ENCODE data around the gene GRIA2. TPM values are rescaled to one million over a fixed set of nuclear protein-coding genes. Genes with fewer than 3 reads are reported as not detected.

The GRIA2 gene
- total RNA-seq, 2 experiments from 2014 or later = not detected

DNA sequence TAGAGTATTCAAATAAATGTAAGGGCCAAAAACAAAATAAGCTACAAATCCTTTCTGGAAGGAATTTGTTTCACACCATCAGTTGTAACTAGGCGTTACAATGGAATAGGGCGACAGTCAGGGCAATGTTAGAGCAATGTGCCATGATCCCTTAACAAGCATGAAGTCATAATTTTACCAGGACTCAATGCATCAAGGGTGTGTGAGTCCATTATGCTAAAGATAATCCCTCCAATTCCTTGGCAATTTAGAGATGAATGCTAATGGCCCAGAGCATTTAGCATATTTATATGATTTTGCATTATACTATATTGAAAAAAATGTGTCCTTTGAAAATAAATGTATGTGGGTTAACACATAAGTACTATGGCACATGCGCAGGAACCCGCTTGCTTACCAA, 73.1 kb downstream of the GRIA2 start:
- TF ChIP-seq, protein P1, sequence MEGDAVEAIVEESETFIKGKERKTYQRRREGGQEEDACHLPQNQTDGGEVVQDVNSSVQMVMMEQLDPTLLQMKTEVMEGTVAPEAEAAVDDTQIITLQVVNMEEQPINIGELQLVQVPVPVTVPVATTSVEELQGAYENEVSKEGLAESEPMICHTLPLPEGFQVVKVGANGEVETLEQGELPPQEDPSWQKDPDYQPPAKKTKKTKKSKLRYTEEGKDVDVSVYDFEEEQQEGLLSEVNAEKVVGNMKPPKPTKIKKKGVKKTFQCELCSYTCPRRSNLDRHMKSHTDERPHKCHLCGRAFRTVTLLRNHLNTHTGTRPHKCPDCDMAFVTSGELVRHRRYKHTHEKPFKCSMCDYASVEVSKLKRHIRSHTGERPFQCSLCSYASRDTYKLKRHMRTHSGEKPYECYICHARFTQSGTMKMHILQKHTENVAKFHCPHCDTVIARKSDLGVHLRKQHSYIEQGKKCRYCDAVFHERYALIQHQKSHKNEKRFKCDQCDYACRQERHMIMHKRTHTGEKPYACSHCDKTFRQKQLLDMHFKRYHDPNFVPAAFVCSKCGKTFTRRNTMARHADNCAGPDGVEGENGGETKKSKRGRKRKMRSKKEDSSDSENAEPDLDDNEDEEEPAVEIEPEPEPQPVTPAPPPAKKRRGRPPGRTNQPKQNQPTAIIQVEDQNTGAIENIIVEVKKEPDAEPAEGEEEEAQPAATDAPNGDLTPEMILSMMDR (conservative IDR thresholded peaks at IDR 0.05; ENCODE audit: low read length) = no peak
- TF ChIP-seq EZH2phosphoT487 (IDR thresholded peaks at IDR 0.05; ENCODE audit: borderline replicate concordance, low read depth, low read length) = no peak
- Histone ChIP-seq H4K20me1 (ENCODE audit: insufficient read depth, low read length) (no peaks in the 10 kb centered on the region), H3K4me2 (ENCODE audit: low read length) (no peak overlapping the region), H3K9me3 (ENCODE audit: low read length) (no peaks in the 10 kb centered on the region), H3K4me1 (ENCODE audit: insufficient read depth, low read length, poor library complexity, severe bottlenecking) (no peaks in the 10 kb centered on the region), H3K79me2 (ENCODE audit: insufficient read depth, low read depth, low read length) (no peaks in the 10 kb centered on the region), H3K27ac (ENCODE audit: low read depth, low read length, poor library complexity, severe bottlenecking) (no peak overlapping the region), H2AFZ (ENCODE audit: low read length) (no peak overlapping the region), H3K9me2 (ENCODE audit: insufficient read depth, low read length) (no peaks in the 10 kb centered on the region), H3K36me3 (ENCODE audit: insufficient read depth, low read length) (no peaks in the 10 kb centered on the region), H3K4me3 (ENCODE audit: low read depth, low read length, poor library complexity, severe bottlenecking) (no peak overlapping the region)
- intact Hi-C loops (cut with micrococcal nuclease; ENCODE audit: unreplicated experiment) = no loop called here
- no peak for DNase-seq (ENCODE audit: low spot score)
- no TSS peak for BruUV-seq (replicated peaks)
- POLR2A ChIA-PET = no interaction called here
- CTCF ChIA-PET (ENCODE audit: unreplicated experiment) = no interaction called here

DNA sequence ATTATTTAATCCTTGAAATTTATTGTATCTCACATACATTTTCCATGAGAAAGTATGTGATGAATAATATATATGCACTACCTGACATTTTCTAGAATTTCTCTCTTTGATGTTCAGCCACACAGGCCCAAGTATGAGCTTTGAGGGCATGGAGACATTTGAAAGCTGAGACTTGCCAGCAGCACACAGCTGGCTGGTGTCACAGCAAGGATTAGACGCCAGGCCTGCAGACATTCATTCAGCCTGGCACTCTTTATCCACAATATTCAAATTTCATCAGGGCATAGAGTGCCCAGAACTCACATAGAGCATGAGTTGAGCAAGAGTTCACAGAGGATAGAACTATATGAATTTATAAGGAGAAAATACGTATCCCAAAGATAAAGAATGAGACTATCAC, 74.0 kb downstream of the GRIA2 start:
- Histone ChIP-seq H3K4me3 (ENCODE audit: low read depth, low read length, poor library complexity, severe bottlenecking) (no peak overlapping the region), H3K79me2 (ENCODE audit: insufficient read depth, low read depth, low read length) (no peaks in the 10 kb centered on the region), H3K36me3 (ENCODE audit: insufficient read depth, low read length) (no peaks in the 10 kb centered on the region), H3K4me1 (ENCODE audit: insufficient read depth, low read length, poor library complexity, severe bottlenecking) (no peaks in the 10 kb centered on the region), H2AFZ (ENCODE audit: low read length) (no peak overlapping the region), H4K20me1 (ENCODE audit: insufficient read depth, low read length) (no peaks in the 10 kb centered on the region), H3K4me2 (ENCODE audit: low read length) (no peak overlapping the region), H3K9me3 (ENCODE audit: low read length) (no peaks in the 10 kb centered on the region), H3K9me2 (ENCODE audit: insufficient read depth, low read length) (no peaks in the 10 kb centered on the region), H3K27ac (ENCODE audit: low read depth, low read length, poor library complexity, severe bottlenecking) (no peak overlapping the region)
- TF ChIP-seq EZH2phosphoT487 (IDR thresholded peaks at IDR 0.05; ENCODE audit: borderline replicate concordance, low read depth, low read length) = no peak
- TF ChIP-seq, protein P1 (conservative IDR thresholded peaks at IDR 0.05; ENCODE audit: low read length) = no peak
- no TSS peak for BruUV-seq (replicated peaks)
- ChIA-PET POLR2A (no interaction called here), CTCF (ENCODE audit: unreplicated experiment) (no interaction called here)
- intact Hi-C loops (cut with micrococcal nuclease; ENCODE audit: unreplicated experiment) = no loop called here
- DNase-seq (ENCODE audit: low spot score) = no peak

DNA sequence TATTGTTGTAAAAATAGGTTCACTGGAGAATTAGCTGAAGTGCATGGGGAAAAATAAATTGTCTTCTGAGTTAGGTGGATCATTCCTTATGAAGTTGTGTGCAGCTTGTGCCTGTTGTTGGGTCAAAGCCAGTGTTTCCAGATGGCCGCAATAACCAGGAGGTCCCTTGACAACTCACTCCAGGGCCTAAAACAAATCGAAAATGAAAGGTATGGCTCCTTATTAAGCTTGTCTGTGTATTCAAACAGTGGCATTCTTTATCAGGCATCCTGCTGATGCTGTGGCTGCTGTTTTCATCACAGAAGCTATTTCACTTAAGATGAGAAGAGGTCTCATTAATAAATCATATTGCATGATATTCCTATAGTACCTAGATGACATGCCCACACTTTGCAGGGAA, 80.2 kb downstream of the GRIA2 start:
- Histone ChIP-seq H4K20me1 (ENCODE audit: insufficient read depth, low read length) (no peaks in the 10 kb centered on the region), H3K9me3 (ENCODE audit: low read length) (no peaks in the 10 kb centered on the region), H3K36me3 (ENCODE audit: insufficient read depth, low read length) (no peaks in the 10 kb centered on the region), H3K79me2 (ENCODE audit: insufficient read depth, low read depth, low read length) (no peaks in the 10 kb centered on the region), H3K27ac (ENCODE audit: low read depth, low read length, poor library complexity, severe bottlenecking) (no peak overlapping the region), H3K4me1 (ENCODE audit: insufficient read depth, low read length, poor library complexity, severe bottlenecking) (no peaks in the 10 kb centered on the region), H3K4me3 (ENCODE audit: low read depth, low read length, poor library complexity, severe bottlenecking) (no peak overlapping the region), H3K9me2 (ENCODE audit: insufficient read depth, low read length) (no peaks in the 10 kb centered on the region), H2AFZ (ENCODE audit: low read length) (no peak overlapping the region), H3K4me2 (ENCODE audit: low read length) (no peak overlapping the region)
- POLR2A ChIA-PET = no interaction called here
- TF ChIP-seq EZH2phosphoT487 (IDR thresholded peaks at IDR 0.05; ENCODE audit: borderline replicate concordance, low read depth, low read length) = no peak
- TF ChIP-seq, protein P1 (conservative IDR thresholded peaks at IDR 0.05; ENCODE audit: low read length) = no peak
- intact Hi-C loops (cut with micrococcal nuclease; ENCODE audit: unreplicated experiment) = no loop called here
- CTCF ChIA-PET (ENCODE audit: unreplicated experiment) = no interaction called here
- no TSS peak for BruUV-seq (replicated peaks)
- no peak for DNase-seq (ENCODE audit: low spot score)
